Fibroblast of upper back skin (primary cell): ENCODE data around the gene MIF4GD.
"Not testable (repeated sequence)": the region's sequence is repeated elsewhere in the genome, so short reads cannot be mapped to it uniquely, and the experiment has no call there.

ENCODE experiments used
- DNase-seq: peaks from one replicate; pipeline ENCODE4 v3.0.0-alpha.2; 2013

Gene MIF4GD

DNA sequence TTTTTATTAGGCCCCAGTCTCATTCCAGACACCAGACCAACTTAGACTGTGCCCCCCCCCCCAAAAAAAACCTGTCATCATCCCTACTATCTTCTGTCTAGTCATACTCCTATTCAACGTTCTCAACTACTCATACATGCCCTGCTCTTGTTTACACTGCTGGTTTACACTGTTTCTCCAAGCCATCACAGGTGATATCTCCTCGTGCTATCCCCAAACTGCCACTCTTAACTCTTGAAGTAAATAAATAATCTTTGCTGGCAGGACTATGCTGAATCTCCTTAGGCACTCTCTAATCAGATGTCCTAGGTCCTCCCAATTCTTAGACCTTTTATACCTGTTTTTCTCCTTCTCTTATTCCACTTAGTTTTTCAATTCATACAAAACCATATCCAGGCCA is 13.8 kb downstream of the MIF4GD start:
- not testable (repeated sequence) for DNase-seq

GRCh38 chr17:75255954-75256698 is 14.9 kb downstream of the MIF4GD start:
- DNase-seq = not testable (repeated sequence)

- DNase-seq = no peak
These were observed 18.8 kb downstream of the MIF4GD start for GRCh38 chr17:75252039-75252816.

- DNase-seq = peak; percentile 67
These were observed 21.0 kb downstream of the MIF4GD start for GRCh38 chr17:75250009-75250471.

DNA sequence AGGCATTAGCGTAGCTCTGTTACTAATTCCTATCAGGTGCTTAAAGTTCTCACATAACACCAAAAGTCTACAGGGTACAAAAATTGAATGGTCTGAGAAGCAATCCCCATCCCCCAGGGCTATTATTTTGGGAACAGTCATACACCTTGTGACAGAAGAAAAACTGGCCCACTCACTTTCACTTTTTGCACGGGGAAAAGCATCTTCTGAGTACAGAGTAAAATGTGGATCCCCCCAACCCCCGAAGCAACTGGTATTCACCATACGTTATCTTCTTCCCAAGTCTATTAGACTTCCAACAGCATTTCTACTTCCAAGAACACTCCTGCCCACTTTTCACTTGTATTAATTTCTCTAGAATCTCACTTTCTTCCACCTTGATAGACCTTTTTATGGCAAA is 21.5 kb downstream of the MIF4GD start:
- no peak for DNase-seq

GRCh38 chr17:75246404-75246803 is 24.6 kb downstream of the MIF4GD start:
- no peak for DNase-seq

- no peak for DNase-seq
These were observed 26.0 kb downstream of the MIF4GD start for GRCh38 chr17:75245011-75245410.

GRCh38 chr17:75244133-75244866 is 26.7 kb downstream of the MIF4GD start:
- no peak for DNase-seq

DNA sequence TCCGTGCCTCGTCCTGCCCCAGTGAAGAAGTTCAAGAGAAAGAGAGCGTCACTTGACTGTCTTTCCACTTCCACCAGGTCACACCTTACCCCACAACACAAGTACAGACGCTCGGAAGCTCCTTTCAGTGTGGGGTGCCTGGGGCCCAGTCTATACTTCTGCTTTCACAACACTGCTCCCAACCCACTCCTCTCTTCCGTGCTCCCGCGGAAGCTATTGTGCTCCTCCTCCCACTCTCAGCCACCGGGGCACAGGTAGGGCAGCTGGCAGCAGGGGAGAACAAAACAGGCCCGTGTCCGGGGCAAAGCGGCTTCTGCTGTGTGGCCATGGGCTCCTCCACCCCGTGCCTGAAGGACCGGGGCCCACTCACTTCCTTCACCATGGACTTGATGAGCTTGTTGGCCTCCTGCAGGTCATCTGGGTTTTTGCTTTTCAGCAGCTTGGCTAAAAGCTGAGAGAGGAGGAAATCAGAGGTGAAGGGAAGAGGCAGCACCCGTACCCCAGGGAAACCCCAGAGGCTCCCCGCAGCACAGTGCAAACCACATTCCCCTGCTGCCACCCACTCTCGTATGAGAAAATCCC is 28.5 kb downstream of the MIF4GD start:
- no peak for DNase-seq

DNA sequence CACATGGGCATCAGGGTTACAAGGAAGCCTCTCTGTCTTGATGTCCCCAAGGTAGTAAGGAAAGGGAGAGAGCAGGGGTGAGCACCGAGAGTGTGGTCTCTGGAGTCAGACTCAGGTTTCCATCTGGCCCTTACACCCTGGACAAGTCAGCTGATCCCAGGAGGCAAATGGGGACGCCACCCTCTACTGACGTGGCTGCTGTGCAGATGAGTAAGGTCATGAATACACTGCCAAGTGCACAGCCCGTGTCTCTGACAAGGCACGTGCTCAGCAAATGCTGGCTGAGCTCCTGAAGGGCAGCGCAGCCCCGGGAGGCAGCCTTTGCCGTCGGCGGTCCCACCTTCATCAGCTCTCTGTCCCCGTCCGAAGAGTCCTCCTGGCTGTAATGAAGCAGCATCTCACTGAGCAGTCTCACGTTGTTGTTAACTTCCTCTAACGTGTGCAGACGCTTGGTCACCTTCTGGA is 29.0 kb downstream of the MIF4GD start:
- peak; percentile 21 for DNase-seq

GRCh38 chr17:75241502-75241901 is 29.5 kb downstream of the MIF4GD start:
- no peak for DNase-seq

- DNase-seq = peak; percentile 34
These were observed 29.9 kb downstream of the MIF4GD start for GRCh38 chr17:75241143-75241430.

DNA sequence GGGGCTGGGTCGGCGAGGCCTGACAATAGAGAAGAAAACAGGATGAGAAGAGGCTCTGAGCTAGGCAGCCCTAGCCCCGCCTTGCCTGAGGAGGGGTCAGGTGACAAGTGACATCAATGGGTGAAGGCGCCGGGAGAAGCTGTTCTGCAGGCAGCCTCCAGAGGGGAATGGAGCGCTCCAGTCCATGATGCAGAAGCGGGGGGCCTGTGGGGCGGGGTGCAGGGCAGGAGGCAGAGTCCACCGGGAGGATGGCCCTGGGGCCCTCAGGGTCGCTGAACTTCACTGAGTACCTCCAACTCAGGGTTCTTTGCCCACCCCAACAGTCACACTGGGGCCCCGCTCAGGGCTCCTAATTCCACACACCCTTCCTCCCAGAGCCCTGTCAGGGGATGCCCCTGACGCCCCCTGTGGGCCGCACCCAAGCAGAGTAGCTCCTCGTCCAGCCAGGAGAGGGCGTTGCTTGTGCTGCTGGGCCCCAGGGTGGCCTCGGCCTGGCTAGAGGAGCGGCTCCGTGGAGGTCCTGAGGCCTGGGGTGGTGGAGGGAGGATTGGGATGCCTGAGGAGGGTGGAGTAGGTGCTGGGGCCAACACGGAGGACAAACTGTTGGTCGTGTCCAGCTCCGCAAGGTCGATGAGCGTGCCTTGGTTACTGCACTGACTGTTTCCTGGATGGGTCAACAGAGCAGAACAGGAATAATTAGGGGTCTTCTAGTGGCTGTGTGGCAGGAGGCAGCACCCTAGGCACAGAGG is 30.5 kb downstream of the MIF4GD start:
- DNase-seq = peak; percentile 26

- DNase-seq = no peak
These were observed 31.1 kb downstream of the MIF4GD start for GRCh38 chr17:75239778-75240393.

DNA sequence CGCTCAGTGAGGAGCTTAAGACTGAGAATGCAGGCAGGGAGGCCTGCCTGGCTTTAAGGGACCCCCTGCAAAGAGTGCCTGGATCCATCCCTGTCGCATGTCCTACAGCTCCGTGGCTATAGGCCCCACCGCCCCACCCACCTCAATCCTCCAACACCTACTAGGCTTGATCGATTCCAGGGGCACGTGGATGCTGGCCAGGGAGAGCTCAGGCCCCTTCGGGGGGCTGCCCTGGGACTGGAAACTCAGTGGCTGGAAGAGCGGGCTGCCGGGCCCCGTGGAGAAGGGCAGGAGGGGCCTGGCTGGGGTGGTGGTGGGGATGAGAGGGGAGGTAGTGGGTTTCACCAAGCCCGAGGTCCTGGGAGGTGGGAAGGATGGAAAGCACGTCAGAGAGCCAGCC is 31.8 kb downstream of the MIF4GD start:
- no peak for DNase-seq

GRCh38 chr17:75238684-75239191 is 32.3 kb downstream of the MIF4GD start:
- peak; percentile 50 for DNase-seq

- no peak for DNase-seq
These were observed 32.9 kb downstream of the MIF4GD start for GRCh38 chr17:75238020-75238580.

DNA sequence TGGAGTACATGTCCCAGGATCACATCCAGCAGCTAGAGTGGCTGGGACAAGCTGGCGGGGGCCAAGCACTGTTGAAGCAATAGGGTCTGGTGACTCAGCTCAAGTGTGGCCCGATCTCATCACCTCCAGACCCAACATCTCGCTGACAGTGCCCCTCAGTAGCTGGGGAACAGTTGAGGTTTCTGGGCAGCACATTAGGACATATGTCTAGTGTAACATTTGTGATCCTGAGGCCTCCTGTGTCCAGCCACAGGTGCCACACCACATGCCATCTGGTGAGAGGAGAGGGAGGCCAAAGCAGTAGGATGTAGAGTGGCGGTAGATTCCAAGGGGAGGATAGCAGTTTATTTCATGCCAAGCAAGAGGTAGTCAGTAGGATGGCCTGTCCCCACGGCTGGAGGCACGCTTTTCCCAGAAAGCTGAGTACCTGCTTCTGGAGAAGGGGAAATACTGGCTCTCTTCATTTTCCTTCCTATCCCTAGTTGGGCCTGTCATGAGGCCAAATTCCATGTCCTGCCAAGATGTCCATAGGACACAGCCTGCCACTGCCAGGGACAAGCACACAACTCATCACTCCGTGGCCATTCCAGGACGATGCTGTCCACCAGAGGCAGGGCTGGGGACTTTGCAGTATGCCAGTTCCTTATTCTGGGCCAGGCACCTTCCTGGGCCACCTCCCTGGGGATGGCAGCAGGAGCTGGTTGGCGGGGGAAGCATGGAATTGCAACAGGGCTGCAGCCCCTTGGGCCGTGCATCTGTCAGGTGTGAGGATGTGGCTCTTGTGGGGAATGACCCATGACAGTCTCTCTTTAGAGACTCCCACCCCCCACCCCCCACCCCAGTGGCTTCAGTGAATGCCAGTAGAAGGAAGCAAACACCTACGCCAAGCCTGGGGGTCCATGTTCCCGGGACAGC is 33.7 kb downstream of the MIF4GD start:
- DNase-seq = no peak

GRCh38 chr17:75232786-75233185 is 38.2 kb downstream of the MIF4GD start:
- no peak for DNase-seq

DNA sequence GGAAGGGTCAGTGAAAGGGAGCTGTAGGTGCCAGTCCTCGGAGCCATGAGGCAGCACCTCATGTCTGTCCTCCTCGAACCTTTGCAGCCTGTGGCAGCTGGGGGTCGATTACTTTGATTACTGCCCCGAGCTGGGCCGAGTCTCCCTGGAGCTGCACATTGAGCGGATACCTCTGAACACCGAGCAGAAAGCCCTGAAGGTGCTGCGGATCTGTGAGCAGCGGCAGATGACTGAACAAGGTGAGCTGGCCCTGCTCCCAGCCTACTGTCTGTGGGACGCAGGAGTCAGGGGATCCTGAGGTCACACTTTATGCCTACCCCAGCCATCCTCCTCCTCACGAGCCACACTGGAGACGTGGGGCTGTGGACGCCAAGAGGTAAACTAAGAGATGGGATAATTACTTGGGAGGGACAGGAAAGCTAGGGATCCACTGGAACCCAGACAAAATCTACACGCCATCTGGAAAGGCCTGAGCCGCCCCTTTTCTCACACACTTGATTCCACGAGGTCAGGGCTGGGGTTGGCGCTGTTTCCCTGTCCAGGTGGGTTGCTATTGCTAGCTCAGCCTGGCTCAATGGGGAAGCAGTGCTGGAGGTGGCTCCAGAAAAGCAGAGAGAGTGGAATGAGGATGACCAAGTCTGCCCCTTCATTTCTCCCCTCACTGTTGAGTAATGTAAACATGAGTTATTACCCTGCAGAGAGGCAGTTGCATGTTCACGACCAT is 39.1 kb downstream of the MIF4GD start:
- no peak for DNase-seq
